ENCODE results near the gene GNB2.
"Not testable (repeated sequence)": the region's sequence is repeated elsewhere in the genome, so short reads cannot be mapped to it uniquely, and the experiment has no call there.

Gene GNB2

GRCh38 chr7:100705320-100705752 lies 31.8 kb downstream of the GNB2 start:
- no peak for DNase-seq

GRCh38 chr7:100705753-100706671 lies 32.5 kb downstream of the GNB2 start, which contains the start of gene POP7:
POP7 (plus strand) TSS chr7:100706121; CDS start chr7:100706831, 710 bp downstream.
- DNase-seq, result peak; percentile 88

GRCh38 chr7:100706672-100707311 lies 33.3 kb downstream of the GNB2 start:
- no peak for DNase-seq

GRCh38 chr7:100708395-100708794 lies 34.9 kb downstream of the GNB2 start:
- DNase-seq, result no peak

GRCh38 chr7:100710452-100710851 lies 36.9 kb downstream of the GNB2 start:
- no peak for DNase-seq

- no peak for DNase-seq
Observed at GRCh38 chr7:100711369-100711768, 37.8 kb downstream of the GNB2 start.

GRCh38 chr7:100714725-100715124 lies 41.2 kb downstream of the GNB2 start:
- no peak for DNase-seq

GRCh38 chr7:100717073-100717472 lies 43.5 kb downstream of the GNB2 start:
- not testable (repeated sequence) for DNase-seq

GRCh38 chr7:100719523-100720278 lies 46.2 kb downstream of the GNB2 start:
- no peak for DNase-seq

- DNase-seq, result no peak
Observed at GRCh38 chr7:100720279-100720670, 46.7 kb downstream of the GNB2 start, which contains the start of gene EPO. EPO (plus strand) TSS chr7:100720468; CDS start chr7:100720981, 513 bp downstream.

- DNase-seq, result no peak
Observed at GRCh38 chr7:100720671-100721504, 47.3 kb downstream of the GNB2 start.

GRCh38 chr7:100721505-100721812 lies 47.9 kb downstream of the GNB2 start:
- DNase-seq, result no peak

- DNase-seq, result no peak
Observed at GRCh38 chr7:100722480-100723212, 49.1 kb downstream of the GNB2 start.

GRCh38 chr7:100723732-100724275 lies 50.3 kb downstream of the GNB2 start:
- DNase-seq, result no peak

- DNase-seq, result not testable (repeated sequence)
Observed at GRCh38 chr7:100724364-100724763, 50.8 kb downstream of the GNB2 start.

- no peak for DNase-seq
Observed at GRCh38 chr7:100726996-100727761, 53.6 kb downstream of the GNB2 start.

- no peak for DNase-seq
Observed at GRCh38 chr7:100728196-100728595, 54.7 kb downstream of the GNB2 start.
